IPS-18c (cell line): ENCODE data around the gene PAXX.

Experiments
- H3K4me3 ChIP-seq: 2 replicates; pipeline ENCODE4 v1.7.0; 2013; ENCODE audit warnings: low read depth, mild to moderate bottlenecking, low read length, moderate library complexity; ENCODE audit not compliant: insufficient read depth
- H3K9me3 ChIP-seq: one replicate; pipeline ENCODE4 v1.6.1; 2013; ENCODE audit warnings: mild to moderate bottlenecking, low read length, moderate library complexity; ENCODE audit not compliant: control insufficient read depth, insufficient read depth

The PAXX gene

GRCh38 chr9:136991993-136992818, at the start of gene PAXX:
Gene PAXX (plus strand): TSS chr9:136992422. CDS start chr9:136992444, 22 bp downstream.
- peak within 1 kb of the TSS; percentile 89 for H3K4me3 ChIP-seq
- no peaks in the 10 kb centered on the region for H3K9me3 ChIP-seq

GRCh38 chr9:136942881-136943230, 49.4 kb upstream of the PAXX start:
- H3K9me3 ChIP-seq = peaks cover 2% of the 10 kb centered on the region
- no peak overlapping the region for H3K4me3 ChIP-seq

GRCh38 chr9:136943291-136944211, 48.7 kb upstream of the PAXX start:
- Histone ChIP-seq H3K9me3 (peaks cover 2% of the 10 kb centered on the region), H3K4me3 (peak overlapping the region; percentile 80)

GRCh38 chr9:136944212-136944518, 48.1 kb upstream of the PAXX start:
- peaks cover 2% of the 10 kb centered on the region for H3K9me3 ChIP-seq

GRCh38 chr9:136944519-136945332, 47.5 kb upstream of the PAXX start, which contains the start of the genes C8G and FBXW5:
Gene C8G (plus strand): TSS chr9:136945243. CDS start chr9:136945321, 78 bp downstream.
Gene FBXW5 (minus strand): TSS chr9:136944738. CDS start chr9:136944083, 655 bp downstream.
- peak within 1 kb of the TSS; percentile 80 for H3K4me3 ChIP-seq
- peaks cover 2% of the 10 kb centered on the region for H3K9me3 ChIP-seq

More at GRCh38 chr9:136944212-136944518, 48.1 kb upstream of the PAXX start:
- H3K4me3 ChIP-seq = peak overlapping the region; percentile 80

- Histone ChIP-seq H3K9me3 (peaks cover 2% of the 10 kb centered on the region), H3K4me3 (no peak overlapping the region)
Measured at GRCh38 chr9:136945333-136946227, 46.6 kb upstream of the PAXX start.

GRCh38 chr9:136946228-136947027, 45.8 kb upstream of the PAXX start:
- Histone ChIP-seq H3K4me3 (no peak overlapping the region), H3K9me3 (peaks cover 2% of the 10 kb centered on the region)

GRCh38 chr9:136947028-136947891, 45.0 kb upstream of the PAXX start:
- peaks cover 2% of the 10 kb centered on the region for H3K9me3 ChIP-seq
- H3K4me3 ChIP-seq = no peak overlapping the region

- Histone ChIP-seq H3K9me3 (peaks cover 2% of the 10 kb centered on the region), H3K4me3 (no peak overlapping the region)
Measured at GRCh38 chr9:136947955-136948510, 44.2 kb upstream of the PAXX start.

GRCh38 chr9:136949239-136949816, 42.9 kb upstream of the PAXX start:
- Histone ChIP-seq H3K9me3 (peaks cover 2% of the 10 kb centered on the region), H3K4me3 (peak overlapping the region; percentile 71)

- Histone ChIP-seq H3K9me3 (no peaks in the 10 kb centered on the region), H3K4me3 (peak overlapping the region; percentile 71)
Measured at GRCh38 chr9:136949817-136950655, 42.2 kb upstream of the PAXX start.

GRCh38 chr9:136950656-136951276, 41.5 kb upstream of the PAXX start:
- Histone ChIP-seq H3K4me3 (peak overlapping the region; percentile 71), H3K9me3 (no peaks in the 10 kb centered on the region)
